Measurements from ENCODE around the gene ANKRD33B.

DNA sequence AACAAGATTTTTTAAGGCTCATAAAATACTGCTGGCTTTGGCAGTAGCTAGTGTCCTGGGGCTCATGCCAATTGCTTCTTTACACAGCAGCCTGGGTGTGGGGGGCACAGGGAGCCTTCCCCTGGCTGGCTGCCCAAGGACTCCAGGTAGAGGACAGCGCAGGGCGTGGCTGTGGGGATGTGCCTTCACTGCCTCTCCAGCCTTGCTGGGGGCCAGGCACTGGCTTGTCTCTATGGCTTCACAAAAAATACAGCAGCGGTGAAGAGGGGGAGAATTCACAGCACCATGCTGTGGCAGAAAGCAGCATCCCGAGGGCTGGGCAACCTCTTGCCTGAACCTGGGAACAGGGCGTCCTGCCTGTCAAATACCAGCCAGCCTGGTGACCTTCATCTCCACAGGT is 139.8 kb downstream of the ANKRD33B start:
- TF ChIP-seq CTCF (IDR thresholded peaks at IDR 0.05 in 2 of 3, conservative IDR thresholded peaks at IDR 0.05 in 1 of 3; ENCODE audit: borderline replicate concordance in 1 of 3, insufficient read depth in 1 of 3, low read depth in 2 of 3, low read length in 2 of 3): no peak
- TF ChIP-seq YY1 (IDR thresholded peaks at IDR 0.05; ENCODE audit: extremely low read depth, insufficient replicate concordance, low read depth, low read length): no peak
- TF ChIP-seq POLR2A (IDR thresholded peaks at IDR 0.05; ENCODE audit: borderline replicate concordance, extremely low read depth, insufficient read depth, insufficient read length): no peak
- no peak for TF ChIP-seq ZNF274 (IDR thresholded peaks at IDR 0.05; ENCODE audit: low read depth, low read length)

Data from HCT116 (cell line).